GM19463 (cell line): Measurements from ENCODE around the gene TUBGCP3.

Experiments used
- ATAC-seq: cut with Tn5 transposase; IDR thresholded peaks from one replicate; pipeline ENCODE4 v1.9.1; 2021; ENCODE audit warnings: mild to moderate bottlenecking, moderate library complexity; ENCODE audit not compliant: unreplicated experiment

TUBGCP3 gene

GRCh38 chr13:112444416-112445399, 143.2 kb downstream of the TUBGCP3 start:
- ATAC-seq, result no peak

GRCh38 chr13:112443995-112444311, 144.0 kb downstream of the TUBGCP3 start:
- peak; percentile 60 for ATAC-seq

- ATAC-seq, result no peak
These were observed 144.6 kb downstream of the TUBGCP3 start for GRCh38 chr13:112443191-112443994.

- ATAC-seq, result no peak
These were observed 145.4 kb downstream of the TUBGCP3 start for GRCh38 chr13:112442483-112443090.

- no peak for ATAC-seq
These were observed 146.1 kb downstream of the TUBGCP3 start for GRCh38 chr13:112441779-112442310.

- no peak for ATAC-seq
These were observed 146.7 kb downstream of the TUBGCP3 start for GRCh38 chr13:112441226-112441625.

- ATAC-seq, result no peak
These were observed 149.4 kb downstream of the TUBGCP3 start for GRCh38 chr13:112438515-112438914.

- no peak for ATAC-seq
These were observed 149.9 kb downstream of the TUBGCP3 start for GRCh38 chr13:112438094-112438493.

- no peak for ATAC-seq
These were observed 152.0 kb downstream of the TUBGCP3 start for GRCh38 chr13:112435973-112436372.
